Tibial nerve (tissue), 4 donors: Measurements from ENCODE around the gene SLX4IP. TPM values are rescaled to one million over a fixed set of nuclear protein-coding genes. Genes with fewer than 3 reads are reported as not detected.
A peak's percentile ranks its signal among the peaks of the same experiment; 100 is the strongest.

Source experiments
- DNase-seq, 2 donors: peaks; one replicate each; pipeline ENCODE4 v3.0.0-alpha.2; 2019; ENCODE audit warnings: low spot score in 2 of 2
- H3K27ac ChIP-seq, 4 donors: fragments of 200-600 bp; sonication (generic) in 3 of 4; one replicate each; pipeline ENCODE4 v1.5.1; 2017 to 2019; ENCODE audit warnings: mild to moderate bottlenecking in 1 of 4
- H3K27me3 ChIP-seq, 2 donors: fragments of 200-600 bp; sonication (generic) in 1 of 2; one replicate each; pipeline versions ENCODE4 v1.5.1 to v1.6.0; 2017 to 2019
- H3K36me3 ChIP-seq, 3 donors: fragments of 200-600 bp; sonication (generic); one replicate each; pipeline ENCODE4 v1.5.1; 2018 to 2019
- H3K4me1 ChIP-seq, 4 donors: fragments of 200-600 bp; sonication (generic) in 3 of 4; one replicate each; pipeline ENCODE4 v1.5.1; 2017 to 2019
- H3K4me3 ChIP-seq, 4 donors: fragments of 200-600 bp; sonication (generic) in 3 of 4; one replicate each; pipeline ENCODE4 v1.5.1; 2017 to 2019; ENCODE audit warnings: mild to moderate bottlenecking in 1 of 4, moderate library complexity in 1 of 4
- H3K9me3 ChIP-seq, 4 donors: fragments of 200-600 bp; sonication (generic) in 3 of 4; one replicate each; pipeline ENCODE4 v1.5.1; 2017 to 2019
- CTCF ChIP-seq, 5 experiments: fragments of 200-600 bp in 3 of 5; fragments of 450-650 bp in 2 of 5; sonication (generic) in 3 of 5; IDR thresholded peaks; one replicate each; pipeline ENCODE4 v1.5.1; 2016 to 2019; ENCODE audit warnings: antibody characterized with exemption in 5 of 5, mild to moderate bottlenecking in 3 of 5, moderate library complexity in 2 of 5
- EP300 ChIP-seq, 2 donors: sonication (generic); formaldehyde crosslinking; IDR thresholded peaks; one replicate each; pipeline ENCODE4 v1.6.1; 2017; ENCODE audit warnings: antibody characterized with exemption in 2 of 2, mild to moderate bottlenecking in 1 of 2
- POLR2A ChIP-seq, 2 donors: fragments of 450-650 bp; IDR thresholded peaks; one replicate each; pipeline ENCODE4 v1.6.1; 2017; ENCODE audit warnings: antibody characterized with exemption in 2 of 2, mild to moderate bottlenecking in 2 of 2, moderate library complexity in 2 of 2
- WGBS, 2 donors: methylation state at CpG; one replicate each; pipeline ENCODE4 v1.1.5; 2018; 5-methylcytosine and 5-hydroxymethylcytosine counted together
- total RNA-seq, 4 donors: library from RNA; depleted of rRNA; stranded (reverse); fragments of >200 nt; gene quantifications; one replicate each; pipeline ENCODE4 v1.1.0, GENCODE V29; 2016

Gene SLX4IP
- total RNA-seq, 4 donors from 2014 or later: 3.3 to 5.7 (median 3.5) TPM

GRCh38 chr20:10555865-10556308 is 120.8 kb downstream of the SLX4IP start:
- no peak for DNase-seq
- Histone ChIP-seq H3K4me1 (peaks cover 0 to 35% (median 0%) of the 10 kb centered on the region in 4 donors), H3K9me3 (no peaks in the 10 kb centered on the region), H3K27me3 (no peaks in the 10 kb centered on the region), H3K36me3 (no peaks in the 10 kb centered on the region), H3K4me3 (no peak overlapping the region), H3K27ac (peak overlapping the region in 2 of 4 donors; percentile 32 to 40)
- no peak for TF ChIP-seq CTCF (IDR thresholded peaks at IDR 0.05)
- TF ChIP-seq POLR2A (IDR thresholded peaks at IDR 0.05): no peak
- TF ChIP-seq EP300 (IDR thresholded peaks at IDR 0.05): no peak
- 50 to 55% methylated on average over 5 of the region's 5 CpGs for WGBS, 2 donors

- Histone ChIP-seq H3K27ac (peak overlapping the region in 1 of 4 donors; percentile 32), H3K9me3 (no peaks in the 10 kb centered on the region), H3K36me3 (peaks cover 0 to 2% (median 0%) of the 10 kb centered on the region in 3 donors), H3K4me3 (no peak overlapping the region), H3K27me3 (no peaks in the 10 kb centered on the region), H3K4me1 (peaks cover 0 to 35% (median 0%) of the 10 kb centered on the region in 4 donors)
- WGBS, 2 donors: 91 to 92% methylated on average over 2 of the region's 2 CpGs
- no peak for TF ChIP-seq POLR2A (IDR thresholded peaks at IDR 0.05)
- TF ChIP-seq EP300 (IDR thresholded peaks at IDR 0.05): no peak
- TF ChIP-seq CTCF (IDR thresholded peaks at IDR 0.05): no peak
- no peak for DNase-seq
These were observed 121.5 kb downstream of the SLX4IP start for GRCh38 chr20:10556519-10557083.

- TF ChIP-seq POLR2A (IDR thresholded peaks at IDR 0.05) (no peak), EP300 (IDR thresholded peaks at IDR 0.05) (no peak), CTCF (IDR thresholded peaks at IDR 0.05) (no peak)
- Histone ChIP-seq H3K4me1 (peaks cover 0 to 26% (median 0%) of the 10 kb centered on the region in 4 donors), H3K9me3 (no peaks in the 10 kb centered on the region), H3K36me3 (peaks cover 0 to 10% (median 0%) of the 10 kb centered on the region in 3 donors), H3K27me3 (no peaks in the 10 kb centered on the region), H3K27ac (no peak overlapping the region), H3K4me3 (no peak overlapping the region)
- no peak for DNase-seq
- WGBS, 2 donors: 91 to 94% methylated on average over 6 of the region's 6 CpGs
These were observed 122.6 kb downstream of the SLX4IP start for GRCh38 chr20:10557685-10558084.

- H3K9me3 ChIP-seq: peaks cover 0 to 3% (median 0%) of the 10 kb centered on the region in 4 donors
- H3K4me1 ChIP-seq: peaks cover 0 to 16% (median 0%) of the 10 kb centered on the region in 4 donors
- no peak for DNase-seq
- H3K4me3 ChIP-seq: no peak overlapping the region
- peak overlapping the region in 1 of 4 donors; percentile 22 for H3K27ac ChIP-seq
- no peaks in the 10 kb centered on the region for H3K27me3 ChIP-seq
- no peak for TF ChIP-seq POLR2A (IDR thresholded peaks at IDR 0.05)
- TF ChIP-seq CTCF (IDR thresholded peaks at IDR 0.05): no peak
- TF ChIP-seq EP300 (IDR thresholded peaks at IDR 0.05): no peak
- H3K36me3 ChIP-seq: peaks cover 0 to 10% (median 0%) of the 10 kb centered on the region in 3 donors
- WGBS, 2 donors: 59 to 67% methylated on average over 9 of the region's 9 CpGs
These were observed 123.6 kb downstream of the SLX4IP start for GRCh38 chr20:10558635-10559187.

- Histone ChIP-seq H3K27me3 (no peaks in the 10 kb centered on the region), H3K4me3 (no peak overlapping the region), H3K4me1 (peaks cover 0 to 16% (median 0%) of the 10 kb centered on the region in 4 donors), H3K9me3 (peaks cover 0 to 3% (median 0%) of the 10 kb centered on the region in 4 donors), H3K36me3 (peaks cover 0 to 10% (median 0%) of the 10 kb centered on the region in 3 donors), H3K27ac (no peak overlapping the region)
- TF ChIP-seq EP300 (IDR thresholded peaks at IDR 0.05) (no peak), CTCF (IDR thresholded peaks at IDR 0.05) (no peak), POLR2A (IDR thresholded peaks at IDR 0.05) (no peak)
- DNase-seq: no peak
These were observed 124.2 kb downstream of the SLX4IP start for GRCh38 chr20:10559266-10559665.
